Eye (tissue), 1 donor: Measurements from ENCODE around the gene RALGAPA2.

Experiments
- DNase-seq: peaks from one replicate; pipeline ENCODE4 v3.0.0-alpha.2; 2015

Gene RALGAPA2

DNA sequence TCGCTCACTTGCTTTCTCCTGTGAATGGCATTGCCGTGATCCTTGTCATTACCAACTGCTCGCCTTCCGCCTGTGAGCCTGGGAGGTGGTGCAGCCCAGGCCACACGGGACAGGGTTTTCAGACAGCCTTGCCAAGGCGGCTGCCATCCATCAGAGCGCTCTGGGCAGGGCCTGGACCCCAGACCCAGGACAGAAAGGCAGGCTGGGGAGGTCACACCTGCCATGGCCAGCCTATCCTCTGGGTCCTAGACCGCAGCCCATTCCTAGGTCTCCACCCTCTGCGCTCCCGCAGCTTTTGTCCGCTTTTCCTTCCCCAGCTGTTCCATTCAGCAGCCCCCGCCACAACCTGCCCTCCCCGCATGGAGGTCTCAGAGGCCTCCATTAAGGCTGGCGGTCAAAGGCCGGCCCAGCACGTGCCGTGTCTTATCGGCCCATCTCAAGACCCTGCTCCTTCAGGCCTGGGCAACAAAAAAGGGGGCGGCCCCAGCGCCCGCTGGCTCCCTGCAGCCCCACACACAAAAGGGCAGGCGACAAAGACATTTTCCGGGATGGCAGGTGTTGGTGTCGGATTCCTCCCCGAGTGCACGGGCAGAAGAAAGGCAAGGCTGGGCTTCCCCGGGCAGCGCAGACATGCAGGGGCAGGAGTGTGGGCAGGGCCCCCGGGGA is 316.4 kb downstream of the RALGAPA2 start:
- peak; percentile 64 for DNase-seq

DNA sequence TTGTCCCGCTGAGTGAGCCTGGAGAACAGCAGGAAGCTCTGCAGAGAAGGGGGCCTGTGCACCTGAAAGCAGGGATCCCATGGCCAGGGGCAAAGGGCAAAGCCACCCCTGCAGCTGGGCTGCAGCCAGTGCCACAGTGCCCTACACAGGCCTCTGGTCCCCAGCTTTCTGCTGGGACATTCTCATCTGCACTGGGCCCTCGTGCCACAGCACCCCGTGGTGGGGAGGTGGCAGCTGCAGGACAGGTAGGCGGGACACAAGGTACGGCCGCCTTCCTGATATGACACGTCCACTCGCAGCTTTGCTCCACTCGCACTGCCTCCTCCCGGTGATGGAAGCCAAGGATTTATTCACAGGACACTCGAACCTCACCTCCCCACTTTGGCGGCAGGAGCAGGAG is 317.4 kb downstream of the RALGAPA2 start:
- DNase-seq, result no peak

DNA sequence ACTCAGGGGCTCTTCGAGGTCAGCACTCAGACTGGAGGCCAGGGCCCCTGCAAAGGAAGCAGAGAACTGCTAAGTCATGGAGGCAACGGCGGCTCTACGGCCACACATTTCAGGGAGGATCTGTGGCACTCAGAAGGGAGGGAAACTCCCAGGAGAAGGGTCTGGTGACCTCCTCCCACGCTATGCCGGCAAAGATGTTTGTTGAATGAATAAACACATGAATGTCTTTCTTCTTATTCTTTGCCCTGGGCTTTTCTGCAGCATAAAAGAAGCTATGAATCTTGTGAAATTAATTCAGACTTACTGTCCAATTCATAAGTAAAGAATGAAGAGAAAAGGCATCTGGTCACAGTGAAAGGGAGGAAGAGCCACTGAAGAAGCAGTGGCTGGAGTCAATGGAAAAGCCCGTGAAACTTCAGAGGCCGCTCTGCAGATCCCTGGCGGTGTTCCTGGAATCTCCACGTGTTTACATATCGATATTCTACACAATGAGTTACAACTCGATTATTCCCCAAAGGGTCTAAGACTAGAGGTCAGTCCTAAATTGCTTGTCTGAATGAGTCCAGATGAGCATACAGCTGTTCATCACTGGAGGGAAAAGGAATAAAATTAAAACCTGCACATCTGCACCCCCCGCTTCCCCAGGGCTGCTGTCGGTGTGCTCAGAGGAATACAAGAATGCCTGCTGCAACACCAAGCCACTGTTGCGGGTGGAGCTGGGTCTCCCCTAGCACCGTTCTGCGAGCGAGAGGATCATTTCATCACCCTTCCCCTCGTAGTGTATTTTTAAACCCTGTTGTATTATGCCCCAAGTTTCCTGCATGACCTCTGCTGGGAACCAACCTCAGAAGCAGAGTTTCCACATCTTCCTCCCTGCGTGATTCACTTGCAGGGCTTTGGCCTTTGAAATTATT is 319.0 kb downstream of the RALGAPA2 start:
- DNase-seq, result no peak

DNA sequence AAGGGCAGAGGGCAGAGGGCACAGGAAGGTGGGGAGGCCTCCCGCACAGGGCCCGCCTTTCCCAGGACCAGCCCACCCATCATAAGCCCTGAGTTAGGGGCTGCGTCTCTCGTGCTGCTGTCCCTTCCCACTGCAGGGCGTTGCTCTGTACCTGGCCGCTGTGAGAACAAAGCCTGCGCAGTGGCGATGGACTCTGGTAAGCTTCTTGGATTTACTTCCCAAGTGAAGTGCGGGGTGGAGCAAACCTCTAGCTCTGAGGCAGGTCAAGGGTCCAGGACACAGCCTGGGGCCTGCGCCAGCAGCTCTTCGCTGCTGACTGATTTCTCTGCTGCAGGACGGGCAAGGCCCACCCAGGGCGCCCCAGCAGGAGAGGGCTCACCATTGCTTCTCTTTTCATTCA is 320.7 kb downstream of the RALGAPA2 start:
- no peak for DNase-seq

- DNase-seq, result no peak
These were observed 321.3 kb downstream of the RALGAPA2 start for GRCh38 chr20:20391115-20391514.

GRCh38 chr20:20390393-20390792 is 322.1 kb downstream of the RALGAPA2 start:
- no peak for DNase-seq

GRCh38 chr20:20386192-20386591 is 326.3 kb downstream of the RALGAPA2 start:
- no peak for DNase-seq

- DNase-seq, result no peak
These were observed 336.6 kb downstream of the RALGAPA2 start for GRCh38 chr20:20375862-20376261.

DNA sequence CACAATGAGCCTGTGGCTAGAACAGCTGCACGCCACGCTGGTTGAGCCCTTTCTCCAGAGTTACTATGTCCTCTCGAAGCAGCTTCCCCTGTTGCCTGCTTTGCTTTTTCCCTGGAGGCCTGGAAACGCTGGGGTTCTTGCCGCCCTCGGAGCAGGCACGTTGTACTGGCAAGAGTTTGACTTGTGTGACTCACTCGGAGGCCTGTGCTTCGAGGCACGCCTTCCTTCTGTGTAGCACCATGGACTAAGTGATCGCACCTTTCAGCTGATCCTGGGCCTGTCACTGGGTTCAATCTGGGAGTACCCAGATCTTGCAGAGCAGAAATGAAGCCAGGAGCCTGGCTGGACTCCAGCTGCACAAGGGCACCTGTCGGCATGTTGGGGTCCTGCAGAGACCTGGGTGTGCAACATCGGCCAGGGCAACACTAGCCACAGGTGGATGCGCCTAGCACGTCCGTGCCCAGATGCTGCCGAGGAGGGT is 339.3 kb downstream of the RALGAPA2 start:
- DNase-seq, result no peak

DNA sequence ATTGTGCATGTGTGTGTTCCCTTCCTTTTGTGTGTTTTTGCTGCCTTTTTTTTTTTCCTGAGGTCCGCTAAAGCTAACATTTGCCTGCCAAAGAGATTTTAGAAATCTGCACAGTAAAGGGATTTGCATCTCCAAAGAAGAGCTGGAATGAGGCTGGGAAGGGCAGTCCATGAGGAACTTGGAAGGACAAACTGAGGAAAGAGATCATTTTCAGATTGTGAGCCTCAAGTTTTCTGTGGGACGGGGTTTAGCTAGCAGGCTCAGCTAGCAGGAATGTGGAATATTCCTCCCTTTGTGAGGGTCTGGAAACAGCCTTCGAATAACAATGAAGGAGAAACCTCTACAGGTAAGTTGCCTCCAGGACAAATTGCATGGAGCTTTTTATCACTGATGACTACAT is 340.8 kb downstream of the RALGAPA2 start:
- DNase-seq, result no peak

DNA sequence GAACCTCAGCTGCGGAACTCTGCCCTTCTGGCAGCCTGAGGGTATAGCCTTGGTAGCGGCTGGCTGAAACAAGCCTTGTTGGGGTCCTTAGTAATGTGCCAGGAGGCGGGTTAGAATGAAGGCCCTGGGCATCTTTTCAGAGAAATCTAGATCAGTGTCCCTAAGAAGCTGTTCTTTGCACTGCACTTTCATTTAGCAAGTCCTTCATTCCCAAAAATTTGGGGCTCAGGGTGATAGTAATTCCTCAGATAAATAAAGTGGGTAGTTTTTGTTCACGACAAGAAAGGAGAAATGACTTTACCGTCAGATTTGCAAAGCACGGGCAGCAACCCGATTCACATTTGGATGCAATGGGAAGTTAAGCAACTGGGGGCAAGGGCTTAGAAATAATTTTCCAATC is 341.4 kb downstream of the RALGAPA2 start:
- peak; percentile 42 for DNase-seq

- DNase-seq, result no peak
These were observed 342.3 kb downstream of the RALGAPA2 start for GRCh38 chr20:20370094-20370575.

- peak; percentile 68 for DNase-seq
These were observed 343.0 kb downstream of the RALGAPA2 start for GRCh38 chr20:20369250-20370093.

GRCh38 chr20:20368418-20369249 is 343.8 kb downstream of the RALGAPA2 start:
- DNase-seq, result peak; percentile 79

DNA sequence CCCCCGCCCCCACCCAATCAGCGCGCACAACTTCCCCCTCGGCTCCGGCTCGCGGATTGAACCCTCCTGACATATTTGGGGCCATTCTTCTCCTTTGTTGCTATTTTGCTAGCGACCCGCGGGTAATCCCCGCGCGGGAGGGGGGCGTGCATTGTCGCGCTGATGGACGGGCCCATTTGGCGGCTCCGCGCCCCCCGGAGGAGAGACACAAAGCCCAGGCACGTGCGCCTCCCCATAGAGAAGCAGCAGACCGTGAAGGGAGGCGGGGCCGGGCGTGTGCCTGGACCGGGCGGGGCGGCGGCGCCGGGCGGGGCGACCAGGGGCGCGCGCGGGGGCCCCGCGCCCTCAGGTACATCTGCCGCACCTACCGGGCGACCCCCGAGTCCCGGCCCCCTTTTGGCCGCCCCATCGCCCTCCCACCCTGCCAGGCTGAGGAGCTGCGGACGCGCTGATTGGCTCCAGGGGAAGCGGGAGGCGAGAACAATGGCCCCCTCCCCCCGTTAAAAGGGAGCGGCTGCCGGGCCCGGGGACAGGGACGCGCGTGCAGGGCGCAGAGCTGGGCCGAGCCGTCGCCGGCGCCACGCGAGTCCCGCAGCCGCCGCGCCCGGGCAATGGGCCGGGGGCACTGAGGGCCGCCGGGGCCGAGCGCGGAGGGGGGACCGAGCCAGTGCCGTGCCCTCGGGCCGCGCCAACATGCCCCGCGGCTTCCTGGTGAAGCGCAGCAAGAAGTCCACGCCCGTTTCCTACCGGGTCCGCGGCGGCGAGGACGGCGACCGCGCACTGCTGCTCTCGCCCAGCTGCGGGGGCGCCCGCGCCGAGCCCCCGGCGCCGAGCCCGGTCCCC is 344.6 kb downstream of the RALGAPA2 start, which contains the start of gene INSM1:
TSS of gene INSM1 (plus strand) at position 530 of the 843 bp plus-strand sequence. CDS start at position 694, 164 bp downstream.
- peak; percentile 90 for DNase-seq

DNA sequence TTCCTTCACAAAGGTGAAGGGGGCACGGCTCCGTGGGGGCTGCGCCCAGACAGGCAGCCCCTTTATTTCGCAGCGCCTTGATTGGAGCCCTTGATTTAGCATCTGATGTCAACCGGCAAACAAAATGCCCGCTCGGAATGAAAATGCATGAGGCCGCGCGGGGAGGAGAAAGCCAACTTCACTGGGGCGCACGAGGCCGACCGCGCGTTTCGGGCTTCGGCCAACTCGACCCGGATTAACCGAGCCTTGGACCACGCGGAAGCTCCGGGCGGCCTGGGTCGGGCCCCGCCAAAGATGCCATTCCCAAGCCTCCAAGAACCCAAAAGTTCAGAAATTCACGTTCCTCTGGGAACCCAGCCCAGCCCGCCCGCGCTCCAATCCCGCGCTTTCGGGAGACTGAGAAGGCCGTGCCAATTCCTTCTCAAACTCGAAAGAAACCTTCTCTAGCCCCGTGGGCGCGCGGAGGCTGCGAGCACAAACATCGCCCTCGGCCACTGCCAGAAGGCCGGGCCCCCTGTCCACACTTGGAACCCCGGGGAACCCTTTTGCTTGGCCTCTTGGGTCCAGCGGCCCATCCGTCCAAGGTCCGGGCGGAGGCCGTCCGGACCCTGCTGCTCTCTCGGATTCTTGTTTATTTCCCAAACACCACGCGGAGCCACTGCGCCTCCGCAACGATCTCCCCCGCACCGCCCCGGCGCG is 345.4 kb downstream of the RALGAPA2 start:
- DNase-seq, result peak; percentile 89

DNA sequence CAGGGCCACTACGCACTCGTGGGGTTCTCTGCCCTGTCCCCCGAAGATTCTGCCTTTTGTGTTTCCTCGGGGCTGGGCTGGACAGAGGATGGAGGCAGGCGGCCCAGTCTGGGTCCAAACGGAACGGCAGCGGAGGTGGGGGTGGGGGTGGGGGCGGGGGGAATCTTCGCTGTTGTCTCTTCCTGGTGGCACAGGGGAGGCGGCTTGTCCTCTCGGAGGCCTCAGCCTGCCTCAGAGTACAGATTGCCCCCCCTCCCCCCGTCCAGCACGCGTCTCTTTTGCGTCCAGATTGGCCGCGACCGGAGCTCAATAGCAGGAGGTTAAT is 345.9 kb downstream of the RALGAPA2 start:
- DNase-seq, result no peak

DNA sequence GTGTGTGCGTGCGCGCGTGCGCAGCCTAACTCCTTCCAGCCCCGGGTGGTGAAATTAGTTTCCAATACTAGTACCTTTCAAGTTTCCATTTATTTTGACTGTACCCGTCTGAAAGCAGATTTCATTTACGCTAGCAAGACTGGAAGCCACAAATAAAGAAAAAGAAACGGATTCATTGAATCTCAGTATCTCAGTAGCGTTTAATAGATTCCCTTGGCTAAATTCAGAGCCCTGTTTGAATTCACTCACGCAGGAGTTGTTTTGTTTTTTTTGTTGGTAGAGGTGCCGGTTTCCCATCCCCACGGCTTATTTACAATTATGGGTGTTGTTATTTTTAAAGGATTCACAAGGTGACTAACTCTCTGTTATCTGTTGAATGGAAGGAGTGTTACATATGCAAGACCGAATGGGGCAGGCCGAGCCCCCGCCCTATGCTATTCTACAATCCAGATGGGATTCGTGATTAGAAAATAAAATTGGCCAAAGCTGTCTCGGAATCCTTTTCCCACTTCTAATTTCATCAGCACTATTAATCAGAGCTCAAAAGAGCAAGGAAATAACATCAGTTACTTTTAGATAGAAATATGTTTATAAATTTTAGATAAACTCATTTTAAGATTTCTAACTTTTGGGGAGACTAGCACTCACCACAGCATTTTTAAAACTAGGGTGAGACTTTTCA is 346.8 kb downstream of the RALGAPA2 start:
- DNase-seq, result peak; percentile 61

DNA sequence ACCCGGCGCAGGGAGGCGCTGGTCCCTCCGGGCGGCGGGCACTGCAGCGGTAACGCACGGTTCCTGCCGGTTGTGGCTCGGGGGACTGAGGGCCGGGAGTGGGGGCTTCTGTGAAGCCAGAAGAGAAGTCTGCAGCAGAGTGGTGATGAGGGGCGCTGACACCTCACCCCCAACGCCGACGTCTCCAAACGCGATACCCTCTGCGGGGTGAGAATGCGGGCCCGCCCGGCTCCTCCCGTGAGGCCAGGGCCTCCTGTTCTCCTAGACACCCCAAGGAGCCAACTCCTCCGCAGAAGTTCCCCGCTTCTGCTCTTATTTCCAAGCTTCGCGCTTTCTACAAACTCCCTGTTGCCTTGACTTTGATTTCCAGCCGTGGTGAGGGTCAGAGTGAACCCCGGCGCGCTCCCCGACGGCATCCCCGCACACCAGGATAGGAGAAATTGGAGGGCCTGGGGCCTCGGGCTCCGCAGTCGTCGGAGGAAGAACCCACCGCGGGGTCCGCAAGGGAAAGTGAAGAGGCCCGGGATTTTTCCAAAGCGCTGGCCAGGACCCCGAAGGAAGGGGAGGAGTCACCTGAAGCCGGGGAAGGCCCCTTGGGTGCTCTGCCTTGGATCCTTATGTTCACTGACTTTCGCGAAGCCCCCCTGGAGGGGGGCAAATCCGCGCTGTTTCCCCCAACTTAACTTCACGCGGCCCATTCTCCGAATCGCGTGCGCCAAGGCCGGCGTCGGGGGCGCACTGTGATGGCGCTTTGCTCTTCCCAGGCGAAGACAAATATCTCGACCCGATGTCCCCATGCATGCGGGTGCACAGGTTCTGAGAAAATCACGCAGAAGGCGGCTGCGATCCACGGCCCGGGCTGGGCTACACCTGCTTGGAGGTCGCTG is 347.6 kb downstream of the RALGAPA2 start:
- peak; percentile 58 for DNase-seq
